HEK293 (cell line): ENCODE data around the gene ICOS.
"Not testable (repeated sequence)": the region's sequence is repeated elsewhere in the genome, so short reads cannot be mapped to it uniquely, and the experiment has no call there.

ENCODE experiments used
- BCL11A ChIP-seq: fragments of 450-650 bp; formaldehyde crosslinking; IDR thresholded peaks from 2 replicates; pipeline ENCODE4 v1.5.1; 2016; ENCODE audit warnings: low read depth, missing biosample characterization, missing genetic modification characterization
- KLF1 ChIP-seq: fragments of 450-650 bp; formaldehyde crosslinking; IDR thresholded peaks from 2 replicates; pipeline ENCODE4 v1.5.1; 2016; ENCODE audit warnings: missing biosample characterization, missing genetic modification characterization
- PRDM10 ChIP-seq: fragments of 450-650 bp; formaldehyde crosslinking; IDR thresholded peaks from 2 replicates; pipeline ENCODE4 v1.5.1; 2016; ENCODE audit warnings: missing biosample characterization, missing genetic modification characterization
- YY1 ChIP-seq: fragments of 450-650 bp; formaldehyde crosslinking; IDR thresholded peaks from 2 replicates; pipeline ENCODE4 v1.5.1; 2018; ENCODE audit warnings: missing biosample characterization, missing genetic modification characterization
- ZBTB10 ChIP-seq: fragments of 450-650 bp; formaldehyde crosslinking; IDR thresholded peaks from 2 replicates; pipeline ENCODE4 v1.5.1; 2016; ENCODE audit warnings: missing biosample characterization, missing genetic modification characterization
- ZBTB20 ChIP-seq: fragments of 450-650 bp; formaldehyde crosslinking; IDR thresholded peaks from 2 replicates; pipeline ENCODE4 v1.5.1; 2016; ENCODE audit warnings: missing biosample characterization, missing genetic modification characterization
- ZNF132 ChIP-seq: fragments of 450-650 bp; formaldehyde crosslinking; IDR thresholded peaks from 2 replicates; pipeline ENCODE4 v1.5.1; 2017; ENCODE audit warnings: missing biosample characterization, missing genetic modification characterization, borderline replicate concordance
- ZNF221 ChIP-seq: fragments of 450-650 bp; formaldehyde crosslinking; IDR thresholded peaks from 2 replicates; pipeline ENCODE4 v1.5.1; 2017; ENCODE audit warnings: missing biosample characterization, missing genetic modification characterization, borderline replicate concordance
- ZNF239 ChIP-seq: fragments of 450-650 bp; formaldehyde crosslinking; IDR thresholded peaks from 2 replicates; pipeline ENCODE4 v1.5.1; 2016; ENCODE audit warnings: missing biosample characterization, missing genetic modification characterization
- ZNF549 ChIP-seq: fragments of 450-650 bp; IDR thresholded peaks from 2 replicates; pipeline ENCODE4 v1.5.1; 2018; ENCODE audit warnings: missing biosample characterization, missing genetic modification characterization, mild to moderate bottlenecking, inconsistent platforms, moderate library complexity
- ZNF558 ChIP-seq: fragments of 450-650 bp; formaldehyde crosslinking; IDR thresholded peaks from 2 replicates; pipeline ENCODE4 v1.5.1; 2016; ENCODE audit warnings: missing biosample characterization, missing genetic modification characterization
- TF ChIP-seq, protein P1 (sequence below): fragments of 450-650 bp; formaldehyde crosslinking; IDR thresholded peaks from 2 replicates; pipeline ENCODE4 v1.5.1; 2016; ENCODE audit warnings: missing biosample characterization, missing genetic modification characterization
- TF ChIP-seq, protein P2 (sequence below): fragments of 450-650 bp; formaldehyde crosslinking; IDR thresholded peaks from 2 replicates; pipeline ENCODE4 v1.5.1; 2016; ENCODE audit warnings: missing biosample characterization, missing genetic modification characterization
- TF ChIP-seq, protein P3 (sequence below): sonication (generic); formaldehyde crosslinking; IDR thresholded peaks from 2 replicates; pipeline ENCODE4 v1.8.1; 2022; ENCODE audit warnings: mild to moderate bottlenecking, moderate library complexity, missing genetic modification reagents

DNA sequence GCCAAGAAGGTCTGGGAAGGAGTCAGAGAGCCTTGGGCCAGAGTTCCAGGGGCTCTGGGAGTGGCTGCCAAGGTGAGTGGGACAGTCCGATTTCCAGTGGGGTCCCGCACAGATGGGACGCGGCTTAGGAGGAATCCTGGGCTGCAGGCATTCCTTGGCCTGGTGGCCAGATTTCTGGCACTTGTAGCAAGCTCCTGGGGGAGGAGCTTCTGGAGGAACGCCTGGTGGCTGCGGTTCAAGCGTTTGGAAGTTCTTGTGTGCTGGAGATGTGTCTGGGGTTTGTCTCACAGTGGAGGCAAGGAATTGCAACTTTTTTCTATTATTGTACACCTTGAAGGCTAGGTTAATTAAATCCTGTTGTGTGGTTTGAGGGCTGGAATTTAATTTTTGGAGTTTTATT lies 28.6 kb downstream of the ICOS start:
- TF ChIP-seq, protein P1, sequence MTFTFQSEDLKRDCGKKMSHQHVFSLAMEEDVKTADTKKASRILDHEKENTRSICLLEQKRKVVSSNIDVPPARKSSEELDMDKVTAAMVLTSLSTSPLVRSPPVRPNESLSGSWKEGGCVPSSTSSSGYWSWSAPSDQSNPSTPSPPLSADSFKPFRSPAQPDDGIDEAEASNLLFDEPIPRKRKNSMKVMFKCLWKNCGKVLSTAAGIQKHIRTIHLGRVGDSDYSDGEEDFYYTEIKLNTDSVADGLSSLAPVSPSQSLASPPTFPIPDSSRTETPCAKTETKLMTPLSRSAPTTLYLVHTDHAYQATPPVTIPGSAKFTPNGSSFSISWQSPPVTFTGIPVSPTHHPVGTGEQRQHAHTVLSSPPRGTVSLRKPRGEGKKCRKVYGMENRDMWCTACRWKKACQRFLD (tag by site-specific recombination): not testable (repeated sequence)
- TF ChIP-seq, protein P2, sequence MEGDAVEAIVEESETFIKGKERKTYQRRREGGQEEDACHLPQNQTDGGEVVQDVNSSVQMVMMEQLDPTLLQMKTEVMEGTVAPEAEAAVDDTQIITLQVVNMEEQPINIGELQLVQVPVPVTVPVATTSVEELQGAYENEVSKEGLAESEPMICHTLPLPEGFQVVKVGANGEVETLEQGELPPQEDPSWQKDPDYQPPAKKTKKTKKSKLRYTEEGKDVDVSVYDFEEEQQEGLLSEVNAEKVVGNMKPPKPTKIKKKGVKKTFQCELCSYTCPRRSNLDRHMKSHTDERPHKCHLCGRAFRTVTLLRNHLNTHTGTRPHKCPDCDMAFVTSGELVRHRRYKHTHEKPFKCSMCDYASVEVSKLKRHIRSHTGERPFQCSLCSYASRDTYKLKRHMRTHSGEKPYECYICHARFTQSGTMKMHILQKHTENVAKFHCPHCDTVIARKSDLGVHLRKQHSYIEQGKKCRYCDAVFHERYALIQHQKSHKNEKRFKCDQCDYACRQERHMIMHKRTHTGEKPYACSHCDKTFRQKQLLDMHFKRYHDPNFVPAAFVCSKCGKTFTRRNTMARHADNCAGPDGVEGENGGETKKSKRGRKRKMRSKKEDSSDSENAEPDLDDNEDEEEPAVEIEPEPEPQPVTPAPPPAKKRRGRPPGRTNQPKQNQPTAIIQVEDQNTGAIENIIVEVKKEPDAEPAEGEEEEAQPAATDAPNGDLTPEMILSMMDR (tag by site-specific recombination): not testable (repeated sequence)
- TF ChIP-seq ZNF549 (tag by site-specific recombination); KLF1 (tag by site-specific recombination); ZNF558 (tag by site-specific recombination); ZNF132; PRDM10; BCL11A; YY1 (tag by site-specific recombination); ZNF239 (tag by site-specific recombination); ZNF221 (tag by site-specific recombination); ZBTB10; ZBTB20: not testable (repeated sequence)
- TF ChIP-seq, protein P3, sequence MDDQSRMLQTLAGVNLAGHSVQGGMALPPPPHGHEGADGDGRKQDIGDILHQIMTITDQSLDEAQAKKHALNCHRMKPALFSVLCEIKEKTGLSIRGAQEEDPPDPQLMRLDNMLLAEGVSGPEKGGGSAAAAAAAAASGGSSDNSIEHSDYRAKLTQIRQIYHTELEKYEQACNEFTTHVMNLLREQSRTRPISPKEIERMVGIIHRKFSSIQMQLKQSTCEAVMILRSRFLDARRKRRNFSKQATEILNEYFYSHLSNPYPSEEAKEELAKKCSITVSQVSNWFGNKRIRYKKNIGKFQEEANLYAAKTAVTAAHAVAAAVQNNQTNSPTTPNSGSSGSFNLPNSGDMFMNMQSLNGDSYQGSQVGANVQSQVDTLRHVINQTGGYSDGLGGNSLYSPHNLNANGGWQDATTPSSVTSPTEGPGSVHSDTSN (CRISPR knock-in tag): not testable (repeated sequence)
